SK-N-SH (cell line): Measurements from ENCODE around the gene SMAD5. TPM values are rescaled to one million over a fixed set of nuclear protein-coding genes. Genes with fewer than 3 reads are reported as not detected.

Source experiments
- CTCF ChIA-PET: fragments of 300-600, 350-600 bp; formaldehyde crosslinking; extraction: SDS; loops from one replicate; lab custom pipeline; 2021; lab: Yijun Ruan, JAX
- POLR2A ChIA-PET: fragments of 350-600 bp; sonication (Branson Sonifier 250); formaldehyde crosslinking; extraction: SDS; loops from one replicate; lab custom pipeline; 2020; ENCODE audit warnings: antibody characterized with exemption, inconsistent platforms; lab: Yijun Ruan, JAX
- DNase-seq: peaks from one replicate; pipeline ENCODE4 v3.0.0; 2012
- H2AFZ ChIP-seq: fragments of 200-600 bp; sonication (generic); 2 replicates; pipeline ENCODE4 v1.8.1; 2016; ENCODE audit warnings: antibody characterized with exemption, mild to moderate bottlenecking, low read depth
- H3F3A ChIP-seq: fragments of 200-600 bp; sonication (generic); replicated peaks from 2 replicates; pipeline ENCODE3; 2016; ENCODE audit warnings: antibody characterized with exemption, mild to moderate bottlenecking; ENCODE audit not compliant: insufficient read depth
- H3K27ac ChIP-seq, 2 experiments: fragments of 200-500 bp in 1 of 2; fragments of 200-600 bp in 1 of 2; sonication (Bioruptor generic) in 1 of 2; sonication (generic), shearing (Covaris generic) in 1 of 2; 2 replicates each; pipeline versions ENCODE4 v1.5.1 to v1.6.1; 2014 to 2016; ENCODE audit warnings: low read depth in 2 of 2, inconsistent platforms in 1 of 2, low read length in 1 of 2, mild to moderate bottlenecking in 1 of 2, mixed read lengths in 1 of 2
- H3K27me3 ChIP-seq: fragments of 200-600 bp; sonication (generic), shearing (Covaris generic); 2 replicates; pipeline ENCODE4 v1.6.1; 2016; ENCODE audit warnings: mixed run types; ENCODE audit not compliant: insufficient read depth
- H3K36me3 ChIP-seq, 2 experiments: fragments of 200-500 bp in 1 of 2; fragments of 200-600 bp in 1 of 2; sonication (Bioruptor generic) in 1 of 2; sonication (generic) in 1 of 2; replicated peaks in 1 of 2; 2 replicates each; pipeline versions ENCODE3 to v1.5.1; 2014 to 2016; ENCODE audit warnings: low read length in 1 of 2, mild to moderate bottlenecking in 1 of 2; ENCODE audit not compliant: insufficient read depth in 2 of 2, control insufficient read depth in 1 of 2
- H3K4me1 ChIP-seq, 2 experiments: fragments of 200-500 bp in 1 of 2; fragments of 200-600 bp in 1 of 2; sonication (Bioruptor generic) in 1 of 2; sonication (generic), shearing (Covaris generic) in 1 of 2; 2 replicates each; pipeline versions ENCODE4 v1.5.1 to v1.6.1; 2014 to 2016; ENCODE audit warnings: low read depth in 1 of 2, low read length in 1 of 2, mixed run types in 1 of 2; ENCODE audit not compliant: insufficient read depth in 2 of 2, control insufficient read depth in 1 of 2
- H3K4me2 ChIP-seq: fragments of 200-600 bp; sonication (generic), shearing (Covaris generic); 2 replicates; pipeline ENCODE4 v1.6.1; 2017; ENCODE audit warnings: mixed run types
- H3K4me3 ChIP-seq, 2 experiments: fragments of 200-500 bp in 1 of 2; fragments of 200-600 bp in 1 of 2; sonication (Bioruptor generic) in 1 of 2; sonication (generic), shearing (Covaris generic) in 1 of 2; 2 replicates each; pipeline versions ENCODE4 v1.5.1 to v1.8.1; 2014 to 2016; ENCODE audit warnings: low read depth in 2 of 2, inconsistent platforms in 1 of 2, low read length in 1 of 2, mild to moderate bottlenecking in 1 of 2, mixed read lengths in 1 of 2, moderate library complexity in 1 of 2
- H3K79me2 ChIP-seq: fragments of 200-600 bp; sonication (generic); 2 replicates; pipeline ENCODE4 v1.8.1; 2017; ENCODE audit warnings: mild to moderate bottlenecking; ENCODE audit not compliant: insufficient read depth
- H3K9ac ChIP-seq: fragments of 200-600 bp; sonication (generic); 2 replicates; pipeline ENCODE4 v1.6.1; 2017; ENCODE audit warnings: mixed run types
- H3K9me2 ChIP-seq: fragments of 200-600 bp; sonication (generic); 2 replicates; pipeline ENCODE4 v1.6.1; 2017; ENCODE audit warnings: mixed run types
- H3K9me3 ChIP-seq: fragments of 200-600 bp; sonication (generic); 2 replicates; pipeline ENCODE4 v1.6.1; 2017; ENCODE audit warnings: mixed run types, mild to moderate bottlenecking, moderate library complexity
- H4K20me1 ChIP-seq: fragments of 200-600 bp; sonication (generic); 2 replicates; pipeline ENCODE4 v1.6.1; 2017; ENCODE audit warnings: mild to moderate bottlenecking, mixed run types; ENCODE audit not compliant: insufficient read depth
- ELF1 ChIP-seq: IDR thresholded peaks from 2 replicates; pipeline ENCODE4 v1.4.0; 2012
- EZH2phosphoT487 ChIP-seq: fragments of 200-600 bp; sonication (generic); IDR thresholded peaks from 2 replicates; pipeline ENCODE4 v1.6.1; 2017; ENCODE audit warnings: low read depth, mixed run types, mild to moderate bottlenecking, antibody characterized with exemption, moderate library complexity, borderline replicate concordance
- FOSL2 ChIP-seq: IDR thresholded peaks from 2 replicates; pipeline ENCODE4 v1.4.0; 2012; ENCODE audit warnings: low read depth, mild to moderate bottlenecking, moderate library complexity, borderline replicate concordance
- FOXJ3 ChIP-seq: sonication (generic); formaldehyde crosslinking; IDR thresholded peaks from 2 replicates; pipeline ENCODE4 v1.5.1; 2020; ENCODE audit warnings: mild to moderate bottlenecking, missing genetic modification reagents
- FOXM1 ChIP-seq: IDR thresholded peaks from 2 replicates; pipeline ENCODE4 v1.4.0; 2012; ENCODE audit warnings: low read depth, mild to moderate bottlenecking
- GATA2 ChIP-seq: sonication (generic); formaldehyde crosslinking; IDR thresholded peaks from 2 replicates; pipeline ENCODE4 v1.5.0; 2020; ENCODE audit warnings: mild to moderate bottlenecking, missing genetic modification reagents
- IRF3 ChIP-seq: fragments of 150-350 bp; IDR thresholded peaks from 2 replicates; pipeline ENCODE4 v1.6.1; 2016; ENCODE audit warnings: mild to moderate bottlenecking, low read depth, low read length
- MAX ChIP-seq: IDR thresholded peaks from 2 replicates; pipeline ENCODE4 v1.4.0; 2012; ENCODE audit warnings: low read depth
- NFIC ChIP-seq: IDR thresholded peaks from 2 replicates; pipeline ENCODE4 v1.4.0; 2012; ENCODE audit warnings: borderline replicate concordance
- POLR2AphosphoS5 ChIP-seq: IDR thresholded peaks from 2 replicates; pipeline ENCODE4 v1.6.1; 2012; ENCODE audit warnings: low read depth, low read length
- RAD21 ChIP-seq: IDR thresholded peaks from 2 replicates; pipeline ENCODE4 v1.6.1; 2012; ENCODE audit warnings: mild to moderate bottlenecking, low read length
- RCOR1 ChIP-seq: fragments of 150-350 bp; IDR thresholded peaks from 2 replicates; pipeline ENCODE4 v1.6.1; 2017; ENCODE audit warnings: antibody characterized with exemption, low read length
- RXRA ChIP-seq: IDR thresholded peaks from 2 replicates; pipeline ENCODE4 v1.4.0; 2012; ENCODE audit warnings: low read depth, mild to moderate bottlenecking, borderline replicate concordance
- TAF1 ChIP-seq: IDR thresholded peaks from 2 replicates; pipeline ENCODE4 v1.6.1; 2012; ENCODE audit warnings: low read depth, mild to moderate bottlenecking, low read length, moderate library complexity, borderline replicate concordance
- TCF12 ChIP-seq: IDR thresholded peaks from 2 replicates; pipeline ENCODE4 v1.4.0; 2012
- TEAD4 ChIP-seq: IDR thresholded peaks from 2 replicates; pipeline ENCODE4 v1.4.0; 2012; ENCODE audit warnings: mild to moderate bottlenecking, borderline replicate concordance; ENCODE audit not compliant: insufficient read depth
- USF1 ChIP-seq: IDR thresholded peaks from 2 replicates; pipeline ENCODE4 v1.4.0; 2012; ENCODE audit warnings: low read depth, borderline replicate concordance
- WGBS: methylation state at CpG from one replicate; pipeline ENCODE4 v1.1.6; 2017; ENCODE audit warnings: low lambda C conversion rate; 5-methylcytosine and 5-hydroxymethylcytosine counted together
- polyA plus RNA-seq, 3 experiments: library from polyadenylated mRNA; depleted of rRNA; stranded (reverse); fragments of >200 nt; gene quantifications; 2 replicates each; pipeline ENCODE4 v1.2.3, GENCODE V29; 2012

Gene SMAD5
- polyA plus RNA-seq, 1 of the 3 experiments (the other 2 are of a cell fraction), result 26.9 TPM

GRCh38 chr5:136128481-136128880 lies 4.2 kb upstream of the SMAD5 start:
- TF ChIP-seq TCF12 (no peak), USF1 (no peak)

GRCh38 chr5:136129445-136129844 lies 3.2 kb upstream of the SMAD5 start:
- WGBS, result 94% methylated on average over 1 of the region's 1 CpG
- Histone ChIP-seq H3K4me2 (no peak overlapping the region), H3K36me3 (no peaks in the 10 kb centered on the region), H4K20me1 (peaks cover 8% of the 10 kb centered on the region), H3K79me2 (peaks cover 24% of the 10 kb centered on the region), H3K4me3 (no peak overlapping the region), H3F3A (peaks cover 11% of the 10 kb centered on the region), H2AFZ (no peak overlapping the region), H3K27me3 (no peaks in the 10 kb centered on the region), H3K9ac (no peak overlapping the region), H3K4me1 (peaks cover 0 to 9% of the 10 kb centered on the region in 2 experiments; a peak in 2 of 4 replicates), H3K9me3 (no peaks in the 10 kb centered on the region), H3K27ac (no peak overlapping the region), H3K9me2 (no peaks in the 10 kb centered on the region)
- DNase-seq, result no peak
- TF ChIP-seq RAD21, result no peak
- no peak for TF ChIP-seq TEAD4
- no peak for TF ChIP-seq FOSL2
- no peak for TF ChIP-seq FOXJ3 (CRISPR knock-in tag)
- TF ChIP-seq IRF3, result no peak
- no peak for TF ChIP-seq EZH2phosphoT487
- TF ChIP-seq RXRA, result no peak
- TF ChIP-seq RCOR1, result no peak
- TF ChIP-seq TAF1, result no peak
- TF ChIP-seq NFIC, result no peak
- no peak for TF ChIP-seq POLR2AphosphoS5
- no peak for TF ChIP-seq FOXM1
- no peak for TF ChIP-seq MAX
- TF ChIP-seq GATA2 (CRISPR knock-in tag), result no peak
- no peak for TF ChIP-seq ELF1
- POLR2A ChIA-PET, result no interaction called here
- CTCF ChIA-PET, result interaction anchor here (1.2 kb wide), 2 partner anchors 82 to 184 kb away, joined by 3 to 4 read pairs; no protein-coding TSS in a partner anchor

More at GRCh38 chr5:136128481-136128880, 4.2 kb upstream of the SMAD5 start:
- Histone ChIP-seq H3K4me3 (no peak overlapping the region), H3K27me3 (no peaks in the 10 kb centered on the region), H4K20me1 (no peaks in the 10 kb centered on the region), H3K4me2 (no peak overlapping the region), H3K4me1 (peaks cover 0 to 4% of the 10 kb centered on the region in 2 experiments; a peak in 1 of 4 replicates), H3K27ac (no peak overlapping the region), H2AFZ (no peak overlapping the region), H3K79me2 (peaks cover 15% of the 10 kb centered on the region), H3K9ac (no peak overlapping the region), H3K36me3 (no peaks in the 10 kb centered on the region), H3K9me3 (no peaks in the 10 kb centered on the region), H3K9me2 (no peaks in the 10 kb centered on the region), H3F3A (peaks cover 10% of the 10 kb centered on the region)
- no peak for DNase-seq
- POLR2A ChIA-PET, result no interaction called here
- 79% methylated on average over 4 of the region's 4 CpGs for WGBS
- CTCF ChIA-PET, result interaction anchor here (1.2 kb wide), 2 partner anchors 83 to 183 kb away, joined by 3 to 4 read pairs; no protein-coding TSS in a partner anchor
